HG03378 (cell line): ENCODE data around the gene RAB11FIP4.

Source experiments
- ATAC-seq: cut with Tn5 transposase; IDR thresholded peaks from one replicate; pipeline ENCODE4 v1.9.1; 2021; ENCODE audit warnings: mild to moderate bottlenecking, moderate library complexity; ENCODE audit not compliant: unreplicated experiment

The RAB11FIP4 gene

DNA sequence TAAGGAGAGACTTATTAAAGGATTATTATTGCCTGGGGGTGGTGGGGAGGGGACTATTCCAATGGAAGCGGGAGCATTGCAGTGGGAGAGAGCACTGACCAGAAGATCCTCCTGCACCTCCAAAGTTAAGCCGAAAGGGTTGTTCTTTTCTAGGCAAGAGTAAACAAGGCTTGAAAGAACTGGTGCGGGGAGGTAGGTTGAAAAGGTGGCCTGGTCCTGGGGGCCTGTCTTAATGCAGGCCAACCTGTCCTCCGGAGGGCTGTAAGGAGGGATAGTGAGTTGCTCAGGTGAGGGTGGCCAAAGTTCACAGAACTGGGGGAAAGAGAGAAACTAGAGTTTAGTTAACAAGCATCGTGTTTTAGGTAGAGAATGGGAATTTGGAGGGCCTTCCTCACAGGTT lies 65.3 kb downstream of the RAB11FIP4 start:
- ATAC-seq: no peak

DNA sequence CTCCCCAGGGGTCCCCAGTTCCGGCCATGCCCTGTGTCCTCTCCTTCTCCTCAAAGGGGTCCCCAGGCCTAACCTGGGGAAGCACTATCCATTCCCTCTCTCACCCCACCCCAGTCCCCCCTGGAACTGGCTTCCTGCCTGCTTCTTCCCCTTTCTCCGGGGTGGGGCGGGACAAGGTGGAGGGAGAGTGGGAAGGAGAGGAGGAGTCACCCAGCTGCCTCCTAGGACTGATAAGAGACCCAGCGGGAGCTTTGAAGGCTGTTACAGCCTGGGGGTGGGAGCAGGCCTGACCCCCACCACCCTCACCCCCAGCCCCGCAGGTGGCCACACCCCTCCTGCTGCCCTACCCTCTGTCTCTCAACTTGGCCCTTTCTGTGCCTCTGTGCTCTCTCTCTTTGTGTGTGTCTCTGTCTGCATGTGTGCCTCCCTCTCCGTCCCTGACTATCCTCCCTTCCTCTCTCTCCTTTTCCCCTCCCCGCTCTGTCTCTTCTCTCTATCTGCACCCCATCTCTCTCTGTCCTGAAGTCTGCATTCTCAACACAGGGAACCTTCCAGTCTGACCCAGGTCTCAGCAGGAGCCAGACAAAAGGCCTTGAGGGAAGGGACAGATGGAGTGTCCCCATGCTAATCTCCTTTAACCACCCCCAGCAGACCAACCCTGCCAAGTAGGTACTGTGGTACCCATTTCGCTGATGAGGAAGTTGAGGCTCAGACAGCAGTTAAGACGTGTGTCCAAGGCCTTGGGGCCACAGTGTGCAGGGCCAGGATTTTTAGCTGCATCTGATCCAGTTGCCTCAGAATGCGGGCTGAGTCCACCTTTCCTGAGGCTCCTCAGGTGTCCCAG lies 66.1 kb downstream of the RAB11FIP4 start:
- ATAC-seq: no peak

- ATAC-seq: no peak
Observed at GRCh38 chr17:31458829-31459228, 67.4 kb downstream of the RAB11FIP4 start.

- no peak for ATAC-seq
Observed at GRCh38 chr17:31459716-31460115, 68.2 kb downstream of the RAB11FIP4 start.

DNA sequence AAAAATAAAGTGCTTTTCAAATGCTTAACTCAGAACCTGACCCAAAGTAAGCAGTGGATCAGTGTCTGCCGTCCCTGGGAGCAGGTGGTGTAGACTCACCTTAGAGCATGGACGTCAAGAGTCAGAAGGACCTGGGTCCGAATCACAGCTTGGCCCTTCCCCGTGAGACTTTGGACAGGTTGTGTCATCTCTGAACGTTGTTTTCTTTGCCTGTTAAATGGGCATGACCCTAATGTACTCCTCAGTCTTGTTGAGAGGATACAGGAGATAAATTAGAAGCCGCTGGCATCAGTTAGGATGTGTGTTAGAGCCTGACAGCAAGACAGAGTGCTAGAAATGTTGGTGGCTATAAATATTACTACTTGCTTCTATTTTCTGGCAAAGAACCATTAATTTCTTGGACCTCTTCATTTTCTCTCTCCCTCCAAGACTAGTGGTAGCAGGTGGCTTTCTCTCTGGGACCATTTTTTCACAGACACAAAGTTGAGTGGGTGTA lies 68.8 kb downstream of the RAB11FIP4 start:
- ATAC-seq: no peak

DNA sequence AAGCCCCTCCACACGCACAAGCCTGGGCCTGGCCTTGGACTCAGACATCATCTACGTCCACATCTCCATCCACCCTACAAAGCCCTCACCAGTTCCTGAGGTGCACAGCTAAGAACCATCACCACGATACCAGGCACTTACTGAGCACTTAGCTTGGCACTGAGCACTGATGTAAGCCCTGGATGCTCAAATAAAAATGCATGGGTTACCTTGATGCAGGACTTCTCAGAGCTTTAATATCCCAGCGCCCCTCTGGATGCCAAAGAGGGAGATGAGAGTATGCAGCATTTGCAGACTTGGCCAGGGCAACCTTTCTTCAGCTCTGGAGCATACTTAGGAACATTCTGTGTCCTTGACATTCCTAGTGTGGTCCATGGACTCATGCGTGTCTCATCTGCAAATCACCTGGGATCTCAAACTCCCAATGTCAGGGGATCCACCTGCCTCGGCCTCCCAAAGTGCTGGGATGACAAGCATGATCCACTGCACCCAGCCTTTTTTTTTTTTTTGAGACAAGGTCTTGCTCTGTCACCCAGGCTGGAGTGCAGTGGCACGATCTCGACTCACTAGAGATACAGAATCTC lies 69.8 kb downstream of the RAB11FIP4 start:
- ATAC-seq: no peak

GRCh38 chr17:31462261-31462660 lies 70.8 kb downstream of the RAB11FIP4 start:
- no peak for ATAC-seq

GRCh38 chr17:31466096-31466760 lies 74.8 kb downstream of the RAB11FIP4 start:
- ATAC-seq: no peak

- no peak for ATAC-seq
Observed at GRCh38 chr17:31467502-31468256, 76.2 kb downstream of the RAB11FIP4 start.

DNA sequence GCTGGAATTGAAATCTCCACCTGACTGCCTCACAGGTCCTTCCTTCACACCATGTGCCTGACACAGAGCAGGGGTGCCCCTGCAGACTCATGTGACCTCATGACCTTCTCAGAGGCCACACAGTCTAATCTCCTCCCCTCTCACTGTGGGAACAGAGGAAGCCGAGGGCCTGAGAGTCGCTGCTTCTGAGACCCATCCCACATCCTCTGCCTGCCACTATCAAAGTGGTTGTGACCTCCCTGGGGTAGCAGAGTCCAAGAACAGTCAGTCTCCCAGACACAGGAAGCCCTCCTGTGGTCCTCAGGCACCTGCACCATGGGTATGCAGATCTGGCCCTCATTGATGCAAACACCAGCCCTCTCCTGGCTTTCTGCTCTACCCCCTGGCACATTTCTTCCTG lies 78.5 kb downstream of the RAB11FIP4 start:
- ATAC-seq: no peak

- ATAC-seq: no peak
Observed at GRCh38 chr17:31470592-31470991, 79.1 kb downstream of the RAB11FIP4 start.

DNA sequence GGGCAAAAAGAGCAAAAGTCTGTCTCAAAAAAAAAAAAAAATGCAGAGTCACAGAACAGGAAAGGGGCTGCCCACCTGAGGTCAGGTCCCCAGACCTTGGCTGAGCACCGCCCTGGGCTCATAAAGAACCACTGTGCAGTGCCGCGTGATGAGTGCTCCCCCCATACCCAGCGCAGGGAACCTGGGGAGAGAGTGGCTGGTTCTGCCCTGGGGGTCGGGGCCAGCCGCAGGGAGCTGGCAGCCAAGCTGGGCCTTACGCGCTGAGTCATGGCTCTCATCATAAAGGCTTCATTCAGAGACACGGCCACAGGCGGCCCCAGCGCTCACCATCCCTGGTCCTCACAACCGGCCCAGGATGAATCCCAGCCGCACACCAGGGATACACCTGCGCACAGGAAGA lies 80.7 kb downstream of the RAB11FIP4 start:
- ATAC-seq: no peak

- no peak for ATAC-seq
Observed at GRCh38 chr17:31475378-31476162, 84.1 kb downstream of the RAB11FIP4 start.

- ATAC-seq: no peak
Observed at GRCh38 chr17:31476525-31477416, 85.3 kb downstream of the RAB11FIP4 start.

GRCh38 chr17:31477417-31478055 lies 86.1 kb downstream of the RAB11FIP4 start:
- ATAC-seq: no peak

DNA sequence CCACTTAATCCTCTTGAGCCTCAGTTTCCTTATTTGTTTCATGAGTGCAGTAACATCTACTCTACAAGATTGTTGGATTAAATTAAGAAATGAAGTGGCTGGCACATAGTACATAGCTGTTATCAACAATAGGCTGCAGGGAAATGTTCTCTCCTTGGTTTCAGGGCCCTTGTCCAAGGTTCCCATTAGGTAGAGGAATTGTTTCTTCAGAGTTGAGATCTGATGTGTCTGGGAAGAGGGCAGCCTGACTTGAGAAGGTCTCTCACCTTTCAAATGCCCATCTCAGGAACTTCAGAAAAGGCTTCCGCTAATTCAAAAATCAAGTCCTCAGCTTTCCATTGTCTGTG lies 87.6 kb downstream of the RAB11FIP4 start:
- no peak for ATAC-seq

- ATAC-seq: no peak
Observed at GRCh38 chr17:31479524-31479923, 88.0 kb downstream of the RAB11FIP4 start.

DNA sequence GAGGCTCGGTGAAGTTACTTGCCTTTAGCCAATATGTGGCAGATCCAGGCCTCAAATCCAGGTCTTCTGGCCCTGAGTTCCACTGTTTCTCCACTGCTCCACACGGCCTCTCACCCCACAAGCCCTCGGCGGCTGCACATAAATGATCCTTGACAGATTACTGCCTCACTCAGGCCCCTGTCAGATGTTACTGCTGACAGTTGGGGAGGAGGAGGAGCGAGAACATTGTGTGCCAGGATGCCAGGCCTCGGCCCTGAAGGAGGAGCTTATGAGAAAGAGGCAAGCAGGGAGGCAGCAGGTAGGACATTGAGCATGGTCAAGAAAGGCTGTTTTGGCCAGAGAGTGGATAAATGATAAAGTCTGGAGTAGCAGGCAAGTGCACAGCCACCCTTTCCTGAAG lies 88.6 kb downstream of the RAB11FIP4 start:
- ATAC-seq: no peak
